GM12878 (cell line): ENCODE measurements around the gene CFAP97. TPM values are rescaled to one million over a fixed set of nuclear protein-coding genes. Genes with fewer than 3 reads are reported as not detected.

ENCODE experiments used
- ATAC-seq: fragments of 200-7000 bp; cut with Tn5 transposase; 3 replicates; pipeline ENCODE4 v1.9.1; 2020; ENCODE audit warnings: mild to moderate bottlenecking, moderate library complexity
- BruUV-seq: library from RNA; stranded (reverse); fragments of 400-500 nt; replicated peaks from 2 replicates; lab custom pipeline; 2021; lab: Mats Ljungman, UMichigan
- CTCF ChIA-PET: fragments of 300-600 bp; sonication (Branson Sonifier 250); formaldehyde crosslinking; extraction: SDS; loops from one replicate; lab custom pipeline; 2021; ENCODE audit warnings: inconsistent platforms; lab: Yijun Ruan, JAX
- POLR2A ChIA-PET: fragments of 350-600 bp; formaldehyde crosslinking; extraction: SDS; loops from one replicate; lab custom pipeline; 2021; ENCODE audit warnings: inconsistent platforms; lab: Charles Lee
- RAD21 ChIA-PET: fragments of 300-600 bp; sonication (Branson Sonifier 250); formaldehyde crosslinking; loops from one replicate; lab custom pipeline; 2023; ENCODE audit warnings: antibody characterized with exemption; ENCODE audit not compliant: unreplicated experiment; lab: Charles Lee
- SMC1A ChIA-PET: fragments of 300-600 bp; sonication (Branson Sonifier 250); formaldehyde crosslinking; loops from one replicate; lab custom pipeline; 2023; ENCODE audit not compliant: unreplicated experiment, uncharacterized antibody; lab: Charles Lee
- DNase-seq: peaks from one replicate; pipeline ENCODE4 v3.0.0-alpha.2; 2011; ENCODE audit warnings: low read depth, low spot score
- FAIRE-seq: peaks from 3 replicates; lab custom pipeline; 2011; peaks lifted over from hg19 to GRCh38; lab: Jason Lieb, UNC
- H2AFZ ChIP-seq: 2 replicates; pipeline ENCODE4 v1.6.0; 2011; ENCODE audit warnings: low read depth, low read length, control low read depth; ENCODE audit not compliant: control insufficient read depth
- H3K27ac ChIP-seq: 2 replicates; pipeline ENCODE4 v1.5.1; 2011; ENCODE audit warnings: control low read depth; ENCODE audit not compliant: control insufficient read depth, insufficient read depth
- H3K27me3 ChIP-seq, 2 experiments: replicated peaks in 1 of 2; 2 replicates each; pipeline versions ENCODE4 v1.6.0 to v1.6.1; 2011; ENCODE audit warnings: low read length in 1 of 2; ENCODE audit not compliant: control insufficient read depth in 2 of 2, insufficient read depth in 2 of 2
- H3K36me3 ChIP-seq, 2 experiments: 2 replicates each; pipeline ENCODE4 v1.5.1; 2011; ENCODE audit warnings: low read length in 1 of 2; ENCODE audit not compliant: control insufficient read depth in 2 of 2, insufficient read depth in 2 of 2
- H3K4me1 ChIP-seq: 2 replicates; pipeline ENCODE4 v1.6.1; 2011; ENCODE audit warnings: mild to moderate bottlenecking, low read length, moderate library complexity, mixed read lengths; ENCODE audit not compliant: control insufficient read depth, insufficient read depth
- H3K4me2 ChIP-seq: 2 replicates; pipeline ENCODE4 v1.6.0; 2011; ENCODE audit warnings: control low read depth; ENCODE audit not compliant: control insufficient read depth, insufficient read depth
- H3K4me3 ChIP-seq: fragments of 200-600 bp; sonication (generic); 2 replicates; pipeline ENCODE4 v1.5.1; 2016
- H3K79me2 ChIP-seq: 2 replicates; pipeline ENCODE4 v1.6.0; 2011; ENCODE audit warnings: low read length; ENCODE audit not compliant: control insufficient read depth, insufficient read depth
- H3K9ac ChIP-seq: 2 replicates; pipeline ENCODE4 v1.8.0; 2011; ENCODE audit warnings: low read length, control low read depth, mixed read lengths; ENCODE audit not compliant: control insufficient read depth, insufficient read depth
- H3K9me3 ChIP-seq: replicated peaks from 3 replicates; pipeline ENCODE4 v1.5.1; 2011; ENCODE audit warnings: mild to moderate bottlenecking, low read length; ENCODE audit not compliant: control insufficient read depth, insufficient read depth
- H4K20me1 ChIP-seq: 2 replicates; pipeline ENCODE4 v1.6.0; 2011; ENCODE audit not compliant: control insufficient read depth, insufficient read depth
- CBX5 ChIP-seq: sonication (generic); IDR thresholded peaks from 2 replicates; pipeline ENCODE4 v1.6.1; 2016; ENCODE audit warnings: low read depth, moderate library complexity, mild to moderate bottlenecking, inconsistent platforms
- CHD2 ChIP-seq: IDR thresholded peaks from 2 replicates; pipeline ENCODE4 v1.6.1; 2011; ENCODE audit warnings: low read depth, low read length, improper control_type of control experiment, borderline replicate concordance
- CUX1 ChIP-seq: IDR thresholded peaks from 2 replicates; pipeline ENCODE4 v1.6.1; 2012; ENCODE audit warnings: improper control_type of control experiment, low read depth, low read length; ENCODE audit not compliant: insufficient replicate concordance
- KLF5 ChIP-seq: fragments of 450-650 bp; IDR thresholded peaks from 2 replicates; pipeline ENCODE4 v1.6.1; 2014; ENCODE audit warnings: mild to moderate bottlenecking; ENCODE audit not compliant: partially characterized antibody
- MEF2A ChIP-seq: IDR thresholded peaks from 2 replicates; pipeline ENCODE4 v1.6.1; 2011; ENCODE audit warnings: low read depth, mild to moderate bottlenecking, low read length, moderate library complexity; ENCODE audit not compliant: insufficient read depth
- NR2C1 ChIP-seq: fragments of 450-650 bp; IDR thresholded peaks from 2 replicates; pipeline ENCODE4 v1.6.1; 2017; ENCODE audit warnings: antibody characterized with exemption, mild to moderate bottlenecking, moderate library complexity
- NRF1 ChIP-seq: conservative IDR thresholded peaks from 2 replicates; pipeline ENCODE4 v1.6.1; 2011; ENCODE audit warnings: mild to moderate bottlenecking, low read depth, low read length, improper control_type of control experiment
- POLR2A ChIP-seq: IDR thresholded peaks from 2 replicates; pipeline ENCODE4 v1.6.1; 2011; ENCODE audit warnings: low read depth, mild to moderate bottlenecking, low read length
- RCOR1 ChIP-seq: conservative IDR thresholded peaks from 2 replicates; pipeline ENCODE4 v1.6.1; 2012; ENCODE audit warnings: low read depth, low read length, improper control_type of control experiment
- SMAD1 ChIP-seq: fragments of 450-650 bp; IDR thresholded peaks from 2 replicates; pipeline ENCODE4 v1.6.1; 2018; ENCODE audit warnings: mild to moderate bottlenecking, low read depth; ENCODE audit not compliant: partially characterized antibody
- SMAD5 ChIP-seq: IDR thresholded peaks from 2 replicates; pipeline ENCODE4 v1.6.1; 2016; ENCODE audit warnings: antibody characterized with exemption, low read depth
- SMC3 ChIP-seq: IDR thresholded peaks from 2 replicates; pipeline ENCODE4 v1.6.1; 2011; ENCODE audit warnings: low read length, improper control_type of control experiment, borderline replicate concordance
- SREBF2 ChIP-seq: IDR thresholded peaks from 2 replicates; pipeline ENCODE4 v1.6.1; 2012; ENCODE audit warnings: mild to moderate bottlenecking, low read length
- WGBS: methylation state at CpG from one replicate; pipeline ENCODE4 v1.1.6; 2016; ENCODE audit warnings: low lambda C conversion rate; ENCODE audit not compliant: insufficient replicate concordance, insufficient coverage; ENCODE audit errors: missing lambda C conversion rate; 5-methylcytosine and 5-hydroxymethylcytosine counted together
- in situ Hi-C: fragments of 300-500 bp; cut with MboI; formaldehyde crosslinking; loops from 9 replicates; pipeline ENCODE4 v1.14.3; 2018; ENCODE audit warnings: mixed read lengths
- intact Hi-C: fragments of 100-400 bp; cut with micrococcal nuclease; formaldehyde crosslinking; loops from one replicate; pipeline ENCODE4 v1.14.2; 2022; ENCODE audit not compliant: unreplicated experiment
- polyA plus RNA-seq, 11 experiments: library from polyadenylated mRNA; depleted of rRNA in 4 of 11; unstranded in 6 of 11; stranded (reverse) in 5 of 11; fragments of >200 nt; fragmentation: Nextera tagmentation in 4 of 11; fragmentation: Illumina TruSeq in 1 of 11; extraction: Ambion mirVana in 4 of 11; extraction: Trizol in 1 of 11; gene quantifications; 1 replicate in 1 of 11; 2 replicates in 10 of 11; pipeline versions ENCODE4 v1.2.1 to v1.2.3, GENCODE V29; 2011 to 2016; ENCODE audit warnings: inconsistent platforms in 2 of 11, missing spikeins in 2 of 11, low read depth in 1 of 11
- total RNA-seq, 4 experiments: library from RNA; depleted of rRNA in 3 of 4; stranded (reverse); fragments of >200 nt in 3 of 4; fragmentation: Illumina TruSeq in 1 of 4; extraction: Trizol in 1 of 4; gene quantifications; 2 replicates each; pipeline versions ENCODE4 v1.2.1 to v1.2.3, GENCODE V29; 2013 to 2021
- TF ChIP-seq, protein P1 (sequence below): IDR thresholded peaks from 2 replicates; pipeline ENCODE4 v1.6.1; 2011; ENCODE audit warnings: borderline replicate concordance, low read depth, mild to moderate bottlenecking, moderate library complexity, mixed read lengths, low read length; ENCODE audit not compliant: insufficient read depth; ENCODE audit errors: extremely low read length
- TF ChIP-seq, protein P2 (sequence below): fragments of 450-650 bp; IDR thresholded peaks from 2 replicates; pipeline ENCODE4 v1.6.1; 2017; ENCODE audit warnings: borderline replicate concordance

CFAP97 gene
- total and polyA plus RNA-seq, 10 of the 15 experiments (the other 5 are each of a cell fraction or from before 2014, with no cell fraction given): 26.4 to 62.7 (median 48.0) TPM

- TF ChIP-seq CHD2: no peak
- no peak for TF ChIP-seq NRF1
- no peak for TF ChIP-seq MEF2A
- no peak for TF ChIP-seq SREBF2
- TF ChIP-seq, protein P1, sequence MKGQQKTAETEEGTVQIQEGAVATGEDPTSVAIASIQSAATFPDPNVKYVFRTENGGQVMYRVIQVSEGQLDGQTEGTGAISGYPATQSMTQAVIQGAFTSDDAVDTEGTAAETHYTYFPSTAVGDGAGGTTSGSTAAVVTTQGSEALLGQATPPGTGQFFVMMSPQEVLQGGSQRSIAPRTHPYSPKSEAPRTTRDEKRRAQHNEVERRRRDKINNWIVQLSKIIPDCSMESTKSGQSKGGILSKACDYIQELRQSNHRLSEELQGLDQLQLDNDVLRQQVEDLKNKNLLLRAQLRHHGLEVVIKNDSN: no peak
- TF ChIP-seq KLF5: no peak
- no peak for TF ChIP-seq RCOR1
- no peak for TF ChIP-seq CBX5
These were observed 17.0 kb downstream of the CFAP97 start (continued) for GRCh38 chr4:185186769-185187168.

GRCh38 chr4:185183622-185184281, 20.0 kb downstream of the CFAP97 start:
- Histone ChIP-seq H3K4me1 (no peaks in the 10 kb centered on the region), H3K36me3 (peaks cover 0 to 18% of the 10 kb centered on the region in 2 experiments; a peak in 1 of 4 replicates), H3K9me3 (no peaks in the 10 kb centered on the region), H2AFZ (no peak overlapping the region), H4K20me1 (no peaks in the 10 kb centered on the region; the same call in 1 of the 2 replicates), H3K4me3 (no peak overlapping the region), H3K4me2 (no peak overlapping the region), H3K9ac (no peak overlapping the region), H3K27me3 (no peaks in the 10 kb centered on the region), H3K27ac (no peak overlapping the region), H3K79me2 (peaks cover 48% of the 10 kb centered on the region)
- SMC1A ChIA-PET: interaction anchor here (0.5 to 7.2 kb wide), 28 partner anchors 9 to 185 kb away, joined by 3 to 51 read pairs (median 4); partner anchors contain the start of genes SLC25A4 and SNX25
- DNase-seq: no peak
- ATAC-seq: peak; percentile 94
- RAD21 ChIA-PET: interaction anchor here (0.7 to 4.8 kb wide), 22 partner anchors 9 to 854 kb away, joined by 3 to 31 read pairs (median 4); partner anchors contain the start of genes SLC25A4 and SNX25
- CTCF ChIA-PET: interaction anchor here (0.6 to 7.3 kb wide), 42 partner anchors 9 to 954 kb away, joined by 3 to 98 read pairs (median 6); partner anchors contain the start of genes SLC25A4 and SNX25
- intact Hi-C loops: loop anchor here (1.0 to 2.0 kb wide), 2 partner anchors 49 to 144 kb away; no protein-coding TSS in a partner anchor
- no TSS peak for BruUV-seq
- WGBS: 46% methylated on average over 6 of the region's 6 CpGs
- in situ Hi-C loops: no loop called here
- POLR2A ChIA-PET: interaction anchor here (0.5 to 0.7 kb wide), 2 partner anchors 9 to 123 kb away, joined by 3 to 5 read pairs; no protein-coding TSS in a partner anchor
- FAIRE-seq: peak; percentile 44
- TF ChIP-seq SMAD1: peak; percentile 93
- TF ChIP-seq SMC3: peak; percentile 68
- TF ChIP-seq POLR2A: no peak
- TF ChIP-seq CUX1: no peak
- TF ChIP-seq NR2C1: no peak
- no peak for TF ChIP-seq SMAD5
- TF ChIP-seq, protein P2, sequence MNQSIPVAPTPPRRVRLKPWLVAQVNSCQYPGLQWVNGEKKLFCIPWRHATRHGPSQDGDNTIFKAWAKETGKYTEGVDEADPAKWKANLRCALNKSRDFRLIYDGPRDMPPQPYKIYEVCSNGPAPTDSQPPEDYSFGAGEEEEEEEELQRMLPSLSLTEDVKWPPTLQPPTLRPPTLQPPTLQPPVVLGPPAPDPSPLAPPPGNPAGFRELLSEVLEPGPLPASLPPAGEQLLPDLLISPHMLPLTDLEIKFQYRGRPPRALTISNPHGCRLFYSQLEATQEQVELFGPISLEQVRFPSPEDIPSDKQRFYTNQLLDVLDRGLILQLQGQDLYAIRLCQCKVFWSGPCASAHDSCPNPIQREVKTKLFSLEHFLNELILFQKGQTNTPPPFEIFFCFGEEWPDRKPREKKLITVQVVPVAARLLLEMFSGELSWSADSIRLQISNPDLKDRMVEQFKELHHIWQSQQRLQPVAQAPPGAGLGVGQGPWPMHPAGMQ: no peak
